GM12865 (cell line): Measurements from ENCODE around the gene SDK2.

Source experiments
- DNase-seq: peaks from one replicate; pipeline ENCODE4 v3.0.0; 2010; ENCODE audit warnings: low read depth
- H3K4me3 ChIP-seq: 2 replicates; pipeline ENCODE4 v1.5.1; 2011; ENCODE audit warnings: mild to moderate bottlenecking, low read depth, low read length, control low read depth
- CTCF ChIP-seq: IDR thresholded peaks from 2 replicates; pipeline ENCODE4 v1.5.1; 2011; ENCODE audit warnings: low read length, control low read depth, low read depth, inconsistent platforms; ENCODE audit not compliant: insufficient read depth; ENCODE audit errors: missing control alignments

SDK2 gene

DNA sequence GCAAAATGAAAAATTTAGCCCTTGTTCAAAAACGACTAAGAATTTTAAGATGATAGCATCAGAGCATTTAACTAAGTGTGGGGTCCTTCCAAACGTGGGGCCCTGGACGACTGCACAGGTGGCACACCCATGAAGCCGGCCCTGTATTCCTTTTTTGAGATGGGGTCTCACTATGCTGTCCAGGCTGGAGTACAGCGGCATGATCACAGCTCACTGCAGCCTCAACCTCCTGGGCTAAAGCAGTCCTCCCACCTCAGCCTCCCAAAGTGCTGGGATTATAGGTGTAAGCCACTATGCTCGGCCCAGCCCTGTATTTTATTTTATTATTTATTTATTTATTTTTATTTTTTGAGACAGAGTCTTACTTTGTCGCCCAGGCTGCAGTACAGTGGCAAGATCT lies 241.8 kb downstream of the SDK2 start:
- H3K4me3 ChIP-seq, result no peak overlapping the region
- TF ChIP-seq CTCF, result no peak
- DNase-seq, result no peak

DNA sequence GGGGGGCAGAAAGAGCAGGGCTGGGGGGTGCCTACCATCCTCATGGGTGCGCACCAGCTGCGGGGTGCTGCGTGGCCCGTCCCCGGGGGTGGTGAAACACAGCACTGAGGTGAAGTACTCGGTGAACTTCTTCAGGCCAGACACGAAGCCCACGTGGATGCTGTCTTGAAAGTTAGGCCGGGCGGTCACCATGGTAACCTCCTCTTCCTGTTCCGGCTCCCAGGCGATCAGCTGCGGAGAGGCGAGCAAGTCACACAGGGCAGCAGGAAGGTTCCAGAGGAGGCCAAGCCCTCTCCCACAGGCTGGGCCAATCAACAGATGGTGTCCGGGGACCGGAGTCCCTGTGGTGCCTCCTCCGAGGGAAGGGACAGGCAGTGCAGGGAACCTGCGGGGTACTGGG lies 242.3 kb downstream of the SDK2 start:
- no peak overlapping the region for H3K4me3 ChIP-seq
- no peak for TF ChIP-seq CTCF
- peak; percentile 60 for DNase-seq

- DNase-seq, result no peak
- no peak for TF ChIP-seq CTCF
- no peak overlapping the region for H3K4me3 ChIP-seq
Measured at GRCh38 chr17:73400915-73401545, 243.2 kb downstream of the SDK2 start.

DNA sequence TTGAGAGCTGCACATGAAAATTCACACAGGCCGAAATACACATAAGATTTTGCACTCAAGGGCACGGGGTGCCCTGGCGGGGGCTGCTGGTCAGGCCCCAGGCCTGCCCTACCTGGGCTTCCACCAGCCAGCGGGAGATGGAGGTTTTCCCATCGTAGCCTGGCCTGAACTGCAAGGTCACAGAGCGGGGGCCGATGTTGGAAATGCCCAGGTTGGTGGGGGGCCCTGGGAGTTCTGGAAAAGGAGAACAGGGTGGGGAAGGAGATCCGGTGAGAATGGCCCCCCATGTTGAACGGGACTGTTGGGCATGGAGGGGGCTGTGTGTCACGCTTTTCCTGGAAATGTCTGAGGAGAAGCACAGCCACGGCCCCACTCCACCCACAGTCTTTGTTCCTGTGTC lies 245.2 kb downstream of the SDK2 start:
- no peak overlapping the region for H3K4me3 ChIP-seq
- TF ChIP-seq CTCF, result no peak
- no peak for DNase-seq

DNA sequence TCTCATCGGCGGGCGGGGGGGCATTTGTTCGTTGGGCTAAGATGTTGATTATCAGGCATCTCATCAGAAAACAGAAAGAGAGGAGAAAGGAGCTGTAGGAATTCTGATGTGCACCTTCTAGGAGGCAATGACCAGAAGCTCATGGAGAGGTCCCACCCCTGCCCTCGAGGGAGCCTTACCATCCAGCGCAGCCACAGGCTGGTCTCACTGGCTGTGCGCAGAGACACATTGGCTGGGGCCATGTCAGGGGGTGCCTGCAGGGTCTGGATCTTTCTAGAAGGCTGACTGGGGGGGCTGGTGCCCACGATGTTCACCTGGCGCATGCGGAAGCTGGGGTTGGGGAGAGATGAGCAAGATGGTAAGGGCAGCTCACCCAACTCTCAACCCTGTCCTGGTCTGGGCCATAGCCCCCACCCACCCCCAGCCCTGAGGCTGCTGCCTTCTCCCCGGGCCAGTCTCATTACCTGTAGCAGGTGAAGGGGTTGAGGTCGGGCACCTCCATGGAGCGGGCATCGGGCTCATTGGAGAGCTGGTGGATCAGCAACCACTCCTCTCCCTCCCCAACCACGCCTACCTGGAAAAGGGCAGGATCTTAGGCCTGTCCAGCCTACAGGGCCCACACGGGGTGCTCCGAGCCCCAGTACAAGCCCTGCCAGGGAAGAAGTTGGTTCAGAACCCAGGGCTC lies 246.2 kb downstream of the SDK2 start:
- TF ChIP-seq CTCF, result no peak
- no peak for DNase-seq
- H3K4me3 ChIP-seq, result no peak overlapping the region

GRCh38 chr17:73397278-73397826 lies 246.9 kb downstream of the SDK2 start:
- H3K4me3 ChIP-seq, result no peak overlapping the region
- TF ChIP-seq CTCF, result no peak
- DNase-seq, result no peak
